ENCODE data around the gene LRRC10. TPM values are rescaled to one million over a fixed set of nuclear protein-coding genes. Genes with fewer than 3 reads are reported as not detected.
"Not testable (repeated sequence)": the region's sequence is repeated elsewhere in the genome, so short reads cannot be mapped to it uniquely, and the experiment has no call there.

The LRRC10 gene
- total RNA-seq, 1 experiment from 2014 or later: not detected

GRCh38 chr12:69623970-69624369 is 13.3 kb upstream of the LRRC10 start:
- in situ Hi-C loops (cut with HindIII; ENCODE audit: low pct_unique_long_range_greater_than_20kb, low sequenced_read_pairs): no loop called here

GRCh38 chr12:69621551-69621950 is 10.8 kb upstream of the LRRC10 start:
- DNase-seq (ENCODE audit: low read depth): no peak
- in situ Hi-C loops (cut with HindIII; ENCODE audit: low pct_unique_long_range_greater_than_20kb, low sequenced_read_pairs): no loop called here

More at GRCh38 chr12:69623970-69624369, 13.3 kb upstream of the LRRC10 start:
- DNase-seq (ENCODE audit: low read depth): no peak

- DNase-seq (ENCODE audit: low read depth): no peak
- in situ Hi-C loops (cut with HindIII; ENCODE audit: low pct_unique_long_range_greater_than_20kb, low sequenced_read_pairs): no loop called here
These were observed 10.2 kb upstream of the LRRC10 start for GRCh38 chr12:69620921-69621320.

GRCh38 chr12:69620077-69620476 is 9.4 kb upstream of the LRRC10 start:
- no peak for DNase-seq (ENCODE audit: low read depth)
- in situ Hi-C loops (cut with HindIII; ENCODE audit: low pct_unique_long_range_greater_than_20kb, low sequenced_read_pairs): no loop called here

- in situ Hi-C loops (cut with HindIII; ENCODE audit: low pct_unique_long_range_greater_than_20kb, low sequenced_read_pairs): no loop called here
- no peak for DNase-seq (ENCODE audit: low read depth)
These were observed 8.3 kb upstream of the LRRC10 start for GRCh38 chr12:69619050-69619449.

- in situ Hi-C loops (cut with HindIII; ENCODE audit: low pct_unique_long_range_greater_than_20kb, low sequenced_read_pairs): no loop called here
These were observed 5.3 kb upstream of the LRRC10 start for GRCh38 chr12:69616025-69616424.

GRCh38 chr12:69613351-69613750 is 2.6 kb upstream of the LRRC10 start:
- DNase-seq (ENCODE audit: low read depth): no peak
- in situ Hi-C loops (cut with HindIII; ENCODE audit: low pct_unique_long_range_greater_than_20kb, low sequenced_read_pairs): no loop called here

More at GRCh38 chr12:69616025-69616424, 5.3 kb upstream of the LRRC10 start:
- DNase-seq (ENCODE audit: low read depth): no peak

- no peak for DNase-seq (ENCODE audit: low read depth)
- in situ Hi-C loops (cut with HindIII; ENCODE audit: low pct_unique_long_range_greater_than_20kb, low sequenced_read_pairs): no loop called here
These were observed 581 bp downstream of the LRRC10 start for GRCh38 chr12:69610126-69610525.

- in situ Hi-C loops (cut with HindIII; ENCODE audit: low pct_unique_long_range_greater_than_20kb, low sequenced_read_pairs): no loop called here
- DNase-seq (ENCODE audit: low read depth): no peak
These were observed 2.6 kb downstream of the LRRC10 start for GRCh38 chr12:69608114-69608513.

- DNase-seq (ENCODE audit: low read depth); in situ Hi-C loops (cut with HindIII; ENCODE audit: low pct_unique_long_range_greater_than_20kb, low sequenced_read_pairs): not testable (repeated sequence)
These were observed 6.4 kb downstream of the LRRC10 start for GRCh38 chr12:69604275-69604674.

- in situ Hi-C loops (cut with HindIII; ENCODE audit: low pct_unique_long_range_greater_than_20kb, low sequenced_read_pairs); DNase-seq (ENCODE audit: low read depth): not testable (repeated sequence)
These were observed 7.2 kb downstream of the LRRC10 start for GRCh38 chr12:69603556-69603955.

- in situ Hi-C loops (cut with HindIII; ENCODE audit: low pct_unique_long_range_greater_than_20kb, low sequenced_read_pairs): no loop called here
- no peak for DNase-seq (ENCODE audit: low read depth)
These were observed 7.8 kb downstream of the LRRC10 start for GRCh38 chr12:69602954-69603353.

- in situ Hi-C loops (cut with HindIII; ENCODE audit: low pct_unique_long_range_greater_than_20kb, low sequenced_read_pairs): no loop called here
- no peak for DNase-seq (ENCODE audit: low read depth)
These were observed 8.6 kb downstream of the LRRC10 start for GRCh38 chr12:69601962-69602685.

GRCh38 chr12:69600804-69601203 is 9.9 kb downstream of the LRRC10 start:
- in situ Hi-C loops (cut with HindIII; ENCODE audit: low pct_unique_long_range_greater_than_20kb, low sequenced_read_pairs): no loop called here
- DNase-seq (ENCODE audit: low read depth): no peak

- in situ Hi-C loops (cut with HindIII; ENCODE audit: low pct_unique_long_range_greater_than_20kb, low sequenced_read_pairs): no loop called here
- no peak for DNase-seq (ENCODE audit: low read depth)
These were observed 12.4 kb downstream of the LRRC10 start for GRCh38 chr12:69598174-69598753.

GRCh38 chr12:69595689-69596088 is 15.0 kb downstream of the LRRC10 start:
- no peak for DNase-seq (ENCODE audit: low read depth)
- in situ Hi-C loops (cut with HindIII; ENCODE audit: low pct_unique_long_range_greater_than_20kb, low sequenced_read_pairs): no loop called here

- DNase-seq (ENCODE audit: low read depth): no peak
- in situ Hi-C loops (cut with HindIII; ENCODE audit: low pct_unique_long_range_greater_than_20kb, low sequenced_read_pairs): no loop called here
These were observed 21.6 kb downstream of the LRRC10 start for GRCh38 chr12:69589082-69589481.

- no peak for DNase-seq (ENCODE audit: low read depth)
- in situ Hi-C loops (cut with HindIII; ENCODE audit: low pct_unique_long_range_greater_than_20kb, low sequenced_read_pairs): no loop called here
These were observed 22.2 kb downstream of the LRRC10 start for GRCh38 chr12:69588527-69588926.

- in situ Hi-C loops (cut with HindIII; ENCODE audit: low pct_unique_long_range_greater_than_20kb, low sequenced_read_pairs): no loop called here
- peak; percentile 96 for DNase-seq (ENCODE audit: low read depth)
These were observed 25.3 kb downstream of the LRRC10 start, which contains the start of gene CCT2 for GRCh38 chr12:69585189-69586062. TSS of gene CCT2 (plus strand) at chr12:69585459. CDS start at chr12:69585522, 63 bp downstream.

All from Caki2 (cell line).